Measurements from ENCODE around the gene DNM3. TPM values are rescaled to one million over a fixed set of nuclear protein-coding genes. Genes with fewer than 3 reads are reported as not detected.
A peak's percentile ranks its signal among the peaks of the same experiment; 100 is the strongest.
"Not testable (repeated sequence)": the region's sequence is repeated elsewhere in the genome, so short reads cannot be mapped to it uniquely, and the experiment has no call there.

The DNM3 gene
- total RNA-seq, 1 donor from 2014 or later: 7.1 TPM

- no peak for DNase-seq
Observed at GRCh38 chr1:172335377-172335776, 494.1 kb downstream of the DNM3 start.

- DNase-seq: peak; percentile 68
Observed at GRCh38 chr1:172338295-172338735, 497.0 kb downstream of the DNM3 start.

DNA sequence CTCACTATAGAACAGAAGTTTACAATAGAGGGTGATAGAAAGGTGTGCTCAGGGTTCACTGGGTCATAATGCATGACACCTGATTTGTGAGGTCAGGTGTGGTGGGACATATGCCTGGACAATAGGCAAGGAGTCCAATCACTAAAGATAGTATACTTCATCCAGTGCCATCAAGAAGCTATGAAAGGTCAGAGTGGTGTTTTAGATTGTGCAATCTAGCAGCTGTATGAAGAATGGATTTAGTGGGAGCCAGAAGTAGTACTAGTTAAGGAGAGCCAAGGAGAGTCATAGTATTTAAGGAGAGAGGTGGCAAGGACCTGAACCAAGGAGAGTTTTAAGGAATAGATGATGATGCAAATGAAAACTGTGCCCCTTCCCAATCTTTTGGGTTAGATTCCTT is 498.5 kb downstream of the DNM3 start:
- no peak for DNase-seq

DNA sequence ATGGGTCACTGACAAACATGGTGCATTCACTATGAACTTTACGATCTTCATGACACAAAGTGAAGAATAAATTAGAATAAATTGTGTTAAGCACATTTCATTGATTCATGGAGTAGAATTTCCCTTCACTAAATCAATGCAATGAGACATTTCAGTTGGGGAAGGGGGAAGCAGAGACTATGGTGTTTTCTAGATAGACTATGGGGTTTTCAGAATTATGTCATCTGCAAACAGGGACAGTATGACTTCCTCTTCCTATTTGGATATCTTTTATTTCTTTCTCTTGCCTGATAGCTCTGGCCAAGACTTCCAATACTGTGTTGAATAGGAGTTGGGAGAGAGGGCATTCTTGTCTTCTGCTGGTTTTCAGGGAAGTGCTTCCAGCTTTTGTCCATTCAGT is 499.2 kb downstream of the DNM3 start:
- no peak for DNase-seq

DNA sequence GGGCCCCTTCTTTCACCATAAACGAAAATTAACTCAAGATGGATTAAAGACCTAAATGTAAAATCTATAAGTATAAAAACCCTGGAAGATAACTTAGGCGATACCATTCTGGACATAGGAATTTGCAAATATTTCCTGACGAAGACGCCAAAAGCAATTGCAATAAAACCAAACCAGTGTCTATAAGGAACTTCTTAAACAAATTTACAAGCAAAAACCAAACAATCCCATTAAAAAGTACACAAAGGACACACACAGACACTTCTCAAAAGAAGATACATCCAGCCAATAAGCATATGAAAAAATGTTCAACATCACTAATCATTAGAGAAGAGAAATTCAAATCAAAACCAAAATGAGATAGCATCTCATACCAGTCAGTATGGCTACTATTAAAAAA is 500.4 kb downstream of the DNM3 start:
- no peak for DNase-seq

- no peak for DNase-seq
Observed at GRCh38 chr1:172342584-172343239, 501.4 kb downstream of the DNM3 start.

DNA sequence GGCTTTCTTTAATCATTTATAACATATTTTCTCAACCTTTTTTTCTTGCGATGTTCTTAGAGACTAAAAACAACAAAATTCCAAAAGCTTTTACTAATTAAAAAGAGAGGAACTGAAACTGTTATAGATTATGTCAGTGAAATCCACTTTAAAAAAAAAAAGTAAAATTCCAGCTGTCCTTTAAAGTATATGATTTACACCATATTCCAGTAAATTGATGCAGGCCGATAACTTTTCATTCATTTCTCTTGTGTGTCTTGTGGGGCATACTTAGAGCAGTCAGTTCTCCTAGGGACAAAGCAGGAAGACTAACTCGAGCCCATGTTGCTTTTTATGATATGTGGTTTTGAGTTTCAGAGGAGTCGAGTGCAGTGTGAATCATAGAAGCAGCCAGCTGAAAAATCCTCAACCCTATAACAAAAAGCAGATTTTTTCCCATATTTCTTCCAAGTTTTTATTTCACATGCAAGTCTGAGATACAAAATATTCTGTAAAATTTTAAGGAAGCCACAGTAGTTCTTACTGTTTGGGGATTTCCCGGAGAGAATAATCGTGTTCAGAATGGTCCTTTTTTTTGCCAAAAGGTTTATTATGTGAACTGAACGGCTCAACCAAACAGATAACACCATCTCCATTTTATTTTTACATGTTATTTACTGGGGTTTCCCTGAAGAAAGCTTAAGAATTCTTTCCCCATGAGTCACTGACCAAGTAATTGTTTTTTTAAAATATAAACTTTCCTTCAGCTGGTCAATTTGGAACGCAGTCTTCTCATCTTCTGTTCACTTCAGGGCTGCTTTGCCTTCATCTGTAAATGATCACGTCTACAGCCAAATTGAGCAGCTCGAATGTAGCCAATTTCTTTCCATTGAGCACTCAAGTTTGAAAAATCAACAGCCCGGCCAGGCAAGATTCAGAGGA is 502.2 kb downstream of the DNM3 start:
- DNase-seq: peak; percentile 87

DNA sequence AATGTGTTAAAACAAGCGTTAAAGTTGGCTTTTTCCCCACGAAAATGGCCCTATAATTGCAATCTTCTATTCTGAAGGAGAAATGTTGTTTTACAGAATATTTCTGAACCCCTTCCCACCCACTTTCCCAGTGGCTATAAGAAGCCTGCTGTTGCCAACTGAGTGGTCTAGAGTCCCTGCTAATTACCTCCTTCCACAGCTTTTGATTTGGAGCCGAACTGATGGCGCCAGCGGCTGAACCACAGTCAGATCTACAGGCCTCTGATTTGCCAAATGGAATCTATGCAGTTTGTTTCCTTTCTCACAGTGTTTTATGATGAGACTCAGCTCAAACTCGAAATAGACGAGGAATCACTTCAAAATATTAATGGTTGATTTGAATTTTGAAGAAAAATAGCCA is 503.1 kb downstream of the DNM3 start:
- no peak for DNase-seq

GRCh38 chr1:172345077-172345476 is 503.8 kb downstream of the DNM3 start:
- no peak for DNase-seq

GRCh38 chr1:172347416-172347815 is 506.1 kb downstream of the DNM3 start:
- no peak for DNase-seq

GRCh38 chr1:172350856-172351255 is 509.6 kb downstream of the DNM3 start:
- DNase-seq: peak; percentile 34

DNA sequence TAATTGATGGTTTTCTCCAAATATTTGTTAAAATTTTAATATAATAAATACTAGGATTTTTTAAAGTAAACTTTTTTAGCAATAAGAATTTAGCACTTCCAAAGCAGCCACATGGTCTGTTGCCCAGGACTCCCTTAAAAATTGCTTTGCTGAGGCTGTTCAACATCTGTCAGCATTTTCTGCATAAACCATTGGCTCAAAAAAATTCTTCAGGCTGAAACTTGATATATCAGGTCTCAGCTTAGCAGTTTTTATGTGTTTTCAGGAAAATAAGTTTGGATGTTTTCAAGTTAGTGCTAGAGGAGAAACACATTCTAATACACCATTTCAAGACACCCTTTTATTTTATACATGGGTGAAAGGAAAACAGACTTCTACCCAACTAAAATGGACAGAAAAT is 510.0 kb downstream of the DNM3 start:
- DNase-seq: peak; percentile 89

DNA sequence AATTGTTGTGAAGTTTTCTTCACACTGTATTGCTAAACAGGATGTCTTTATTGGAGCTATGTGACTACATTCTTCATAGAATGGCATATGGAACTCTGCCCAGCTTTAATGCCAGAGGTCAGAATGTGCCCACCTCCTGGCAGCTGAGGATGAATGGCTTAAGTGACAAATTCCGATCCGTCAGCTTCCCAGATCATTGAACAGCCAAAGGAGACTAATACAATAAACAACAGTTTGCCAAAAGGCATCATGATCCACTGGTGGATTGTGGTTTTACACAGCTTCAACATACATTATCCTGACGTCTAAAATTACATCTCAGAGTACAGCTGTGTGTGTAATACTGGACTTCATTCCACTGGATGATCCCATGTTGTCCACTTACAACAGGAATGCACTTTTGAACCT is 510.5 kb downstream of the DNM3 start:
- DNase-seq: peak; percentile 89

DNA sequence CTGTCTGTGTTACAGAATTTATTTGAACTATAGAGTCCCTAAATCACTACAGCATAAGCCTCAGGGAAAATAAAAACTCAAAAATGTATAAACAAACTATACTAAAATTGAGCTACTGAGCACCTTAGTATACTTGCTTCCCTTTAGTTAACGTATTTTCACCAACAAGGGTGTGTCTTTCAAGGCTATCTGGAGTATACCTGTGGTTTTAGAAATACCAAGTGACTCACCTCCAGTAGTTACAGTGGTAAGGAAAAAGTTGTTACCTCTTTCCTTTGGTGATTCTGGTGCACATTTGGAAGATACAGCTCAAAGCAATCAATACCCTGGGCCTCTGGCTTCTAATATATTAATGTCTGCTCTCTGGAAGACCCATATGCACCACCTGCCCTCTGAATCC is 511.1 kb downstream of the DNM3 start:
- DNase-seq: no peak

DNA sequence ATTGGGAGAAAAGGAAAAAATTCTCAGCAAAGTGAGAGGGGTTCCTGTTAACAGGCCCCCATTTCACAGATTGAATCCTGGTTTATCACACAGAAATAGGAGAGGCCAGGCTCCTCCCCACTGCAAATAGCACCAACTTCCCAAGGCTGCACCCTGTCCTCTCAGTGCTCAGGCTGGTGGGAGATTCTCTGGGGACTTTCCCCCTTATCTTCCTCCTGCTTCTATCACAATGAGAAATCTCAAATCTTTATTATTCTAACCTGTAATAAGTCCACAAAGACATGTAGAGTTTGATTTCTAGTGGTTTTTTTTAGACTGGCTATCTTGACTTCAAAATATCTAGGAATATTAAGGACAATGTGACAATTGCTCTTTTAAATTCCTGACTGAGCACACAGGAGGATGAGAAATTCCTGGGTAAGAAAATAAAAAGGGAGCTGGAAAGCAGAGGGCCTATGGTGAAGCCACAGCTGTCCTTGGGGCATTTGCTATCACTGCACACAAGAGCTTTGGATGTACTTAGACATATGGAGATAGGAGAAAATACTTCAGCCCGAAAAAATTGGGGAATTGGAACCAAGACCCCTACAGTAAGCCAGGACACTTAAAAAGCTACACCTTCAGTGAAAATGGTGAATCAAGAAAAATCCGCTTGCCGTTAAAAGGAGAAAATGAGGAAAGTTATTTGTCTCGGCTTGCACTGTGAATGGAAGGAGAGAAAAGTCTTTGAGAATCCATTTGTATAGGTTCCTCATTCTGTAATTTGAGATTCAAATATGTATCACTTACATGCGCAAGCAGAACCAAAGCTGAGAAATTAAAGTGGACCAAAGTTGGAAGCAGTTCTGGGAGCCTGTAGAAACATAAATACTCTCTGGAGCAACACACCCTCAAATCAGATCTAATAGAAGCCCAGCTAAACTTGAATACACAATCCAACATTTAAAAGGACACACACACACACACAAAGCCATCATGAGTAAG is 513.3 kb downstream of the DNM3 start:
- DNase-seq: peak; percentile 60

- no peak for DNase-seq
Observed at GRCh38 chr1:172356620-172357019, 515.3 kb downstream of the DNM3 start.

DNA sequence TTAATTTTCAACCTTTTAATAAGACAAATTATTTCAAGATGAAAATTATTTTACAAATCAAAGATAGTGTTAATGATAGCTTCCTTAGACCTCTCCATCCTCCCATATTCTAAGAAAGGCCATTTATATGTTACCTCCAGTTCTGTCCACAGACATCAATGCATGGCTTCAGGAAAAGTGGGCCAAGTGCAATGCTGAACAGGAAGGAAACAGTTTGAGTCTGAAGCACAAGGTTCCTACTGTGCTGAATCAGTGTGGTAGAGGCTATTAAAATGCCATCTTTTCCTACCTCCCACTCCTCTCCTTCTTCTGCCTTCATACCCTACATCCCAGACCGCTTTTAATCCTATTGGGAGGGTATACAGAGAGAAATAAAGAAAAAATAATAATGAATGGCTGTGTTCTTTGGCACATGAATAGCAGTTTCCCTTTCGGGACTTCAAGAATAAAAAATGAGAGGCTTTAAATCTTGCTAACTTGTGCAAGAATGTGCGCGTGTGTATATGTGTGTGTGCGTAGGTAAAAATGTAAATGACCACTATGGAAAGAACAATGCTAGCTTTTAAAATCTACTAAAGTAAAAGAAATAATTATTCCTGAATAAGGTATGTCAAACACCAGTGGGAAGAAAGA is 516.6 kb downstream of the DNM3 start:
- DNase-seq: no peak

DNA sequence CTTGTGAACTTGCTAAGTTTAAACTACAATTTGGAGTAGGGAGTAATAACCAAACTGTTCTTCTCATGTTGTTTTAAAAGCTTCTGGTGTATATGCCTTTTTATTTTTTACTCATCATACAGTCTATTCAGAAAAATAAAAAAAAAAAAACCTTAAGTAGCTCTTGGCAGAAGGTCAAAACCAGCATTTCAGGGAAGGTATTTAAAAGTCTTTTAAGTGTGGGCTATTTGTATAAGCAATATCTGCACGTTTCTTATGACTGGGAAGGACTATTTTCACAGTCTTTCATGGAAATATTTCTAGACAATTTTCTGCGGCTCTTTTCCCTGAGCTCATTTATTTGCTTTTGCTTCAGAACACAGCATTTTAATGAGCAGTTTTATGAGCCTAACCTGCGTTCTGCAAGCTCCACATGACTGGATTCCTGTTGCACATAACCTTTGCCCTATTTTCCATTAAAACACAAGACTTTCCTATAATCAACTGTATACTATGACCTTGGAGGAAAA is 518.2 kb downstream of the DNM3 start:
- DNase-seq: peak; percentile 84

- peak; percentile 58 for DNase-seq
Observed at GRCh38 chr1:172360511-172360910, 519.2 kb downstream of the DNM3 start.

DNA sequence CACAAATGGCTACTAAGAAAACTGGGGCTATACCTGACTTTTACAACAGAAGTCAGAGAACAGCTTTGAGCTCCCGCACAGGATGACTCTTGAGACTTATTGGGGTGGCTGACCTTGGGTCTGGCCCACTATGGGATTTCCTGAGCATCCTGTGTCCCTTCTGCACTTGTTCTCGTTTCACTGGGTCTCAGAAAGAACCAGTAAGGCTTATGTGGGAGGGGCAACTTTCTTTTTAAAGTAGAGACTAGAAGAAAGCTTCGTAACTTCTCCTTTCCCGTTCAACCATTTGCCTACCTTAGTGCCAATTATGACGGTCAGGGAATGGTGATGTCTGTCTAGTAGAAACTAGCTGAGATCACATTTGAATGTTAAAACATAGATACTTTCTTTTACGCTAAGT is 519.7 kb downstream of the DNM3 start:
- no peak for DNase-seq

DNA sequence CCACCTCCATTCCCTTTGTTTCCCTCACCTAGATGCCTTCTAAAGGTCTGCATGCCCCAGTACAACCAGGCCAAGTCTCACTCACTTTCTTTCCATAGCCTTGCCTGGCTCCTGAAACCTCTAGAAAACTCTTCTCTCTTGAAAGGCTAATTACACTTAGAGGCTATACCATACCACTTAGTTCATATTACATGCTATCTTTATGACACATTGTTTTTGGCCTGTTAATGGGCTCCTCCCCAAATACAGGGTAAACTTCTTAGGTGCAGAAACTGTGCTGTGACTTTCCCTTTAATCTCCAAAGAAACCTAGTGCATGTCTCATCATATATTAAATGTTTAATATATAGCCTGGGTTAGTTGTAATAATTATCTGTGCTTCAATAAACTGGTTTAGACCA is 522.6 kb downstream of the DNM3 start:
- no peak for DNase-seq

DNA sequence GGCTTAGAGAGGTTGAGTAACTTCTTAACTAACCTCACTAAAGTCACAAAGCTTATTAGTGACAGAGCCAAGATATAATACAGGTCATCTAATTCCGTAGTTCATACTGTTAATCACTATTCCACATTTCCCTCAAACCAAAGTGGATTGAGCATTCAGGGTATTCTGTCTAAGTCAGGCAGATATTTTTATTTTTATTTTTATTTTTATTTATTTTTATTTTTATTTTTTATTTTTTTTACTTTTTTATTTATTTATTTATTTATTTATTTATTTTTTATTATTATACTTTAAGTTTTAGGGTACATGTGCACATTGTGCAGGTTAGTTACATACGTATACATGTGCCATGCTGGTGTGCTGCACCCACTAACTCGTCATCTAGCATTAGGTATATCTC is 530.3 kb downstream of the DNM3 start:
- DNase-seq: not testable (repeated sequence)

All from tongue (tissue), 2 donors.